ENCODE measurements around the gene PDSS2. TPM values are rescaled to one million over a fixed set of nuclear protein-coding genes. Genes with fewer than 3 reads are reported as not detected.

PDSS2 gene
- total RNA-seq, 1 experiment from 2014 or later: 12.1 TPM

- H3K4me2 ChIP-seq (ENCODE audit: insufficient read depth, insufficient read length, low read length): no peak overlapping the region
- Mint-ChIP-seq H3K9me3 (peaks cover 24 to 25% of the 10 kb centered on the region in 2 experiments), H3K27me3 (ENCODE audit: low read depth) (no peaks in the 10 kb centered on the region), H3K4me1 (peaks cover 2 to 7% of the 10 kb centered on the region in 2 experiments; a peak in 3 of 4 replicates), H3K36me3 (ENCODE audit: insufficient read depth in 1 of 3, low read depth in 3 of 3) (peaks cover 13 to 22% (median 19%) of the 10 kb centered on the region in 3 experiments), H3K4me3 (no peak overlapping the region), H3K27ac (no peak overlapping the region)
- H4K8ac ChIP-seq (replicated peaks; ENCODE audit: insufficient read length, low read depth, low read length): no peak overlapping the region
- H2AFZ ChIP-seq (ENCODE audit: low read length): no peak overlapping the region
- no peaks in the 10 kb centered on the region for H3K23me2 ChIP-seq (ENCODE audit: insufficient read length, low read depth, low read length, poor library complexity, severe bottlenecking)
- no peak overlapping the region for H3K18ac ChIP-seq (ENCODE audit: insufficient read length, low read depth, low read length)
- no peaks in the 10 kb centered on the region for H3K79me2 ChIP-seq (ENCODE audit: insufficient read depth, low read length)
- no peak for DNase-seq
- no peak overlapping the region for H3K14ac ChIP-seq (ENCODE audit: insufficient read depth, low read length)
- no peak overlapping the region for H3K23ac ChIP-seq (ENCODE audit: insufficient read length, low read depth, low read length)
- peaks cover 9% of the 10 kb centered on the region for H3K9me3 ChIP-seq (ENCODE audit: control insufficient read depth, low read depth, low read length)
- no peaks in the 10 kb centered on the region for H4K20me1 ChIP-seq (ENCODE audit: control insufficient read depth, insufficient read depth, insufficient read length)
- no peak overlapping the region for H3K27ac ChIP-seq (ENCODE audit: insufficient read length, low read depth, low read length)
- no peak overlapping the region for H3K56ac ChIP-seq (ENCODE audit: insufficient read length, low read depth, low read length)
- H2AK5ac ChIP-seq (ENCODE audit: insufficient read length, low read length): no peak overlapping the region
- no peaks in the 10 kb centered on the region for H3K27me3 ChIP-seq (ENCODE audit: insufficient read depth, low read length)
- H2BK20ac ChIP-seq (ENCODE audit: low read depth, low read length, poor library complexity, severe bottlenecking): no peak overlapping the region
- no peak overlapping the region for H2BK12ac ChIP-seq (ENCODE audit: insufficient read length, low read depth, low read length)
- no peak overlapping the region for H4K5ac ChIP-seq (ENCODE audit: insufficient read length, low read depth, low read length)
- no peak overlapping the region for H2BK120ac ChIP-seq (ENCODE audit: low read depth, low read length, poor library complexity, severe bottlenecking)
- no peak overlapping the region for H3K4ac ChIP-seq (ENCODE audit: low read depth, low read length)
- no peak overlapping the region for H2BK15ac ChIP-seq (ENCODE audit: low read depth, low read length)
- no peak overlapping the region for H4K91ac ChIP-seq (ENCODE audit: insufficient read length, low read depth, low read length)
- no peak overlapping the region for H2BK5ac ChIP-seq (ENCODE audit: insufficient read length, low read length)
- no peaks in the 10 kb centered on the region for H3K4me1 ChIP-seq (ENCODE audit: insufficient read depth, low read length)
- no peak overlapping the region for H3K9ac ChIP-seq (ENCODE audit: extremely low read depth, insufficient read length, low read length)
- WGBS (ENCODE audit: extremely low coverage, insufficient read length, low lambda C conversion rate): no CpG with 5 or more reads among the region's 5 CpGs
- no peaks in the 10 kb centered on the region for H3K79me1 ChIP-seq (ENCODE audit: insufficient read depth, low read depth, low read length, poor library complexity, severe bottlenecking)
- H3T11ph ChIP-seq (ENCODE audit: low read length): no peak overlapping the region
- no peak for TF ChIP-seq CTCF (conservative IDR thresholded peaks at IDR 0.05)
Observed at GRCh38 chr6:107421696-107422256, 37.6 kb downstream of the PDSS2 start.
